Neutrophil (primary cell): ENCODE results near the gene ZNF22.
A peak's percentile ranks its signal among the peaks of the same experiment; 100 is the strongest.

Experiments used
- H3K27ac ChIP-seq: fragments of 200-600 bp; sonication (generic); 2 replicates; pipeline ENCODE4 v1.5.1; 2016; ENCODE audit warnings: mild to moderate bottlenecking, moderate library complexity
- H3K27me3 ChIP-seq: fragments of 200-600 bp; sonication (generic); 2 replicates; pipeline ENCODE4 v1.6.0; 2016; ENCODE audit warnings: mild to moderate bottlenecking
- H3K36me3 ChIP-seq: fragments of 200-600 bp; sonication (generic); 2 replicates; pipeline ENCODE4 v1.5.1; 2017
- H3K4me1 ChIP-seq, 2 experiments: fragments of 200-600 bp in 1 of 2; sonication (generic) in 1 of 2; 1 replicate in 1 of 2; 2 replicates in 1 of 2; pipeline versions ENCODE4 v1.5.1 to v1.6.1; 2013 to 2016; ENCODE audit warnings: low read depth in 1 of 2, low read length in 1 of 2, mild to moderate bottlenecking in 1 of 2, moderate library complexity in 1 of 2; ENCODE audit not compliant: control insufficient read depth in 1 of 2, insufficient read depth in 1 of 2
- H3K4me3 ChIP-seq, 2 experiments: fragments of 200-600 bp in 1 of 2; sonication (generic) in 1 of 2; 1 replicate in 1 of 2; 2 replicates in 1 of 2; pipeline ENCODE4 v1.5.1; 2013 to 2016; ENCODE audit warnings: low read depth in 1 of 2, low read length in 1 of 2, mild to moderate bottlenecking in 1 of 2, moderate library complexity in 1 of 2
- H3K9me3 ChIP-seq: fragments of 200-600 bp; sonication (generic); 2 replicates; pipeline ENCODE4 v1.5.1; 2016
- CTCF ChIP-seq: fragments of 200-600 bp; sonication (generic); IDR thresholded peaks from 2 replicates; pipeline ENCODE4 v1.5.1; 2016; ENCODE audit warnings: antibody characterized with exemption

Gene ZNF22

GRCh38 chr10:44955413-44956070 is 45.2 kb upstream of the ZNF22 start:
- H3K27me3 ChIP-seq, result no peaks in the 10 kb centered on the region
- H3K36me3 ChIP-seq, result peaks cover 21% of the 10 kb centered on the region
- H3K4me3 ChIP-seq, result no peak overlapping the region
- H3K4me1 ChIP-seq, result peaks cover 27 to 28% of the 10 kb centered on the region in 2 experiments
- H3K9me3 ChIP-seq, result no peaks in the 10 kb centered on the region
- no peak for TF ChIP-seq CTCF
- H3K27ac ChIP-seq, result no peak overlapping the region

- Histone ChIP-seq H3K27me3 (no peaks in the 10 kb centered on the region), H3K9me3 (no peaks in the 10 kb centered on the region), H3K4me3 (no peak overlapping the region), H3K27ac (no peak overlapping the region), H3K4me1 (peaks cover 34 to 35% of the 10 kb centered on the region in 2 experiments), H3K36me3 (peaks cover 16% of the 10 kb centered on the region)
- no peak for TF ChIP-seq CTCF
These were observed 44.5 kb upstream of the ZNF22 start for GRCh38 chr10:44956226-44956625.

- Histone ChIP-seq H3K9me3 (no peaks in the 10 kb centered on the region), H3K4me3 (no peak overlapping the region), H3K27ac (no peak overlapping the region), H3K4me1 (peaks cover 36 to 37% of the 10 kb centered on the region in 2 experiments), H3K36me3 (peaks cover 16% of the 10 kb centered on the region), H3K27me3 (no peaks in the 10 kb centered on the region)
- TF ChIP-seq CTCF, result no peak
These were observed 43.7 kb upstream of the ZNF22 start for GRCh38 chr10:44956717-44957706.

GRCh38 chr10:44958196-44958897 is 42.4 kb upstream of the ZNF22 start:
- H3K9me3 ChIP-seq, result no peaks in the 10 kb centered on the region
- peak overlapping the region; percentile 85 for H3K27ac ChIP-seq
- H3K4me1 ChIP-seq, result peaks cover 36 to 37% of the 10 kb centered on the region in 2 experiments
- H3K27me3 ChIP-seq, result no peaks in the 10 kb centered on the region
- peaks cover 10% of the 10 kb centered on the region for H3K36me3 ChIP-seq
- TF ChIP-seq CTCF, result no peak
- H3K4me3 ChIP-seq, result peak overlapping the region; percentile 84 to 99

GRCh38 chr10:44958898-44959246 is 41.9 kb upstream of the ZNF22 start:
- no peak for TF ChIP-seq CTCF
- H3K9me3 ChIP-seq, result no peaks in the 10 kb centered on the region
- peaks cover 6% of the 10 kb centered on the region for H3K36me3 ChIP-seq
- H3K4me3 ChIP-seq, result peak overlapping the region; percentile 84 to 99
- peak overlapping the region; percentile 85 for H3K27ac ChIP-seq
- peaks cover 36 to 37% of the 10 kb centered on the region in 2 experiments for H3K4me1 ChIP-seq
- H3K27me3 ChIP-seq, result no peaks in the 10 kb centered on the region
